ENCODE measurements around the gene APBA2.
"Not testable (repeated sequence)": the region's sequence is repeated elsewhere in the genome, so short reads cannot be mapped to it uniquely, and the experiment has no call there.

The APBA2 gene

GRCh38 chr15:28885128-28885629 is 595 bp upstream of the APBA2 start:
- H3K4me3 ChIP-seq (ENCODE audit: low read depth, low read length), result no peak overlapping the region
- no peak for DNase-seq (ENCODE audit: low read depth)
- no peak for TF ChIP-seq CTCF (IDR thresholded peaks at IDR 0.05; ENCODE audit: low read depth, low read length, missing control alignments)

- no peak overlapping the region for H3K4me3 ChIP-seq (ENCODE audit: low read depth, low read length)
- DNase-seq (ENCODE audit: low read depth), result no peak
- TF ChIP-seq CTCF (IDR thresholded peaks at IDR 0.05; ENCODE audit: low read depth, low read length, missing control alignments), result no peak
Observed at GRCh38 chr15:28886431-28887338, 911 bp downstream of the APBA2 start.

- H3K4me3 ChIP-seq (ENCODE audit: low read depth, low read length), result no peak overlapping the region
- no peak for TF ChIP-seq CTCF (IDR thresholded peaks at IDR 0.05; ENCODE audit: low read depth, low read length, missing control alignments)
Observed at GRCh38 chr15:28887339-28888174, 1.8 kb downstream of the APBA2 start.

GRCh38 chr15:28888302-28888894 is 2.6 kb downstream of the APBA2 start:
- DNase-seq (ENCODE audit: low read depth), result no peak
- TF ChIP-seq CTCF (IDR thresholded peaks at IDR 0.05; ENCODE audit: low read depth, low read length, missing control alignments), result no peak
- no peak overlapping the region for H3K4me3 ChIP-seq (ENCODE audit: low read depth, low read length)

More at GRCh38 chr15:28887339-28888174, 1.8 kb downstream of the APBA2 start:
- no peak for DNase-seq (ENCODE audit: low read depth)

DNA sequence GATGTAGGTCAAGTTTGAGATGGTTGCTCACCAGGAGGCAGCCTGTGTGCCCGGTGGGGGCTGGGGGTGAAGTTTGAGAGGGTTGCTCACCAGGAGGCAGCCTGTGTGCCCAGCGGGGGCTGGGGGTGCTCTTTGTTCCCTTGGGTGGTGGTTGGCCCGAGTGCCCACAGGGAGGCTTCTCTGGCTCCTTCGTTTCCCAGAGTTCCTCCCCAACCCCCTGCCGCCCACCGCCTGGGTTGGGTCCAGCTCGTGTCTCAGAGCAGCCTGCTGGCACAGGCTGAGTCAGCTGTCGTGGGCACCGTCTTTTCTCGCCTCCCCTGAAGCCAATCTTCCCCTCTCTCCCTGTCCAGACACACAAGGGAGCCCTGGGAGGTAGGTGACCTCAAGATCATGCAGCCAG is 3.1 kb downstream of the APBA2 start:
- TF ChIP-seq CTCF (IDR thresholded peaks at IDR 0.05; ENCODE audit: low read depth, low read length, missing control alignments), result no peak
- no peak overlapping the region for H3K4me3 ChIP-seq (ENCODE audit: low read depth, low read length)
- DNase-seq (ENCODE audit: low read depth), result no peak

DNA sequence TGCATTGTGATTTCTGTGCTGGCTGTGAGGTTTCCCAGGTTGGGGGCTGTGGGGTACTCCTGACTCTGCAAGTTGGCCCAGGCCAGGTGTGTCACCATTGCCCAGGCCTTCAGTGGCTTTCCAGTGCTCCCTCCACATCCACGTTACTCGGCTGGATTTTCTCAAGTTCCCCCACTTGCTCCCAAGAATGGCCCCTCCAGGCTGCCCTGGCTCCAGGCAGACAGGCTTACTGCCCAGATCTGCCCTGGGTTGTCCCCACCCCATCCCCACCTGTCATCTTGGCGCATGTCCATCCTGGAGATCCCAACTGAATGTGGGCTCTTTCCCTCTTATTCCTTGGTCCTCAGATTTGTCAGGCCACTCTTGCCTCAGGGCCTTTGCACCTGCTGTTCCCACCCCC is 3.6 kb downstream of the APBA2 start:
- H3K4me3 ChIP-seq (ENCODE audit: low read depth, low read length), result no peak overlapping the region
- DNase-seq (ENCODE audit: low read depth), result no peak
- no peak for TF ChIP-seq CTCF (IDR thresholded peaks at IDR 0.05; ENCODE audit: low read depth, low read length, missing control alignments)

DNA sequence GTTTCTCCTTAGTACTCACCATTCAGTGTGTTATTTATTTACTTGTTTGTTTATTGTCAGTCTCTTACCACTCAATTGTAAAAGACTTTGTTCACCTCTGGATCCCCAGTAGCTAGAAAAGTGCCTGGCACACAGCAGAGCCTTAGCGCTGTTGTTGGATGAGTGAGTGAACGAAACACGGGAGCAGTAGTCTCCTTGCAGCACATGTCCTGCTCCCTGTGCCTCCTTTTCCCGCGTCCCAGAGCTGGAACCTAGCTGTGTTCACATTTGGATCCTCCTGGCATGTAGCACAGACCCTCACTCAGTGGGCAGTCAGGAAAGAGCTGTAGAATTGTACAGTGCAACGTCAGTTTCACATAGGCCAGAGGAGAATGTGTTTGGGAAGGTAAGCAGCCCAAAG is 4.1 kb downstream of the APBA2 start:
- H3K4me3 ChIP-seq (ENCODE audit: low read depth, low read length); DNase-seq (ENCODE audit: low read depth): not testable (repeated sequence)

GRCh38 chr15:28890291-28890690 is 4.5 kb downstream of the APBA2 start:
- not testable (repeated sequence) for H3K4me3 ChIP-seq (ENCODE audit: low read depth, low read length); DNase-seq (ENCODE audit: low read depth)
